NT2/D1 (cell line): Measurements from ENCODE around the gene PGP.

ENCODE experiments used
- SUZ12 ChIP-seq: IDR thresholded peaks from 2 replicates; pipeline ENCODE4 v1.6.1; 2011; ENCODE audit not compliant: insufficient read length, insufficient read depth; ENCODE audit errors: extremely low read depth
- YY1 ChIP-seq: IDR thresholded peaks from 2 replicates; pipeline ENCODE4 v1.6.1; 2011; ENCODE audit not compliant: insufficient read length, insufficient read depth
- ZNF274 ChIP-seq: IDR thresholded peaks from 2 replicates; pipeline ENCODE4 v1.6.1; 2011; ENCODE audit warnings: mild to moderate bottlenecking, low read depth, low read length

DNA sequence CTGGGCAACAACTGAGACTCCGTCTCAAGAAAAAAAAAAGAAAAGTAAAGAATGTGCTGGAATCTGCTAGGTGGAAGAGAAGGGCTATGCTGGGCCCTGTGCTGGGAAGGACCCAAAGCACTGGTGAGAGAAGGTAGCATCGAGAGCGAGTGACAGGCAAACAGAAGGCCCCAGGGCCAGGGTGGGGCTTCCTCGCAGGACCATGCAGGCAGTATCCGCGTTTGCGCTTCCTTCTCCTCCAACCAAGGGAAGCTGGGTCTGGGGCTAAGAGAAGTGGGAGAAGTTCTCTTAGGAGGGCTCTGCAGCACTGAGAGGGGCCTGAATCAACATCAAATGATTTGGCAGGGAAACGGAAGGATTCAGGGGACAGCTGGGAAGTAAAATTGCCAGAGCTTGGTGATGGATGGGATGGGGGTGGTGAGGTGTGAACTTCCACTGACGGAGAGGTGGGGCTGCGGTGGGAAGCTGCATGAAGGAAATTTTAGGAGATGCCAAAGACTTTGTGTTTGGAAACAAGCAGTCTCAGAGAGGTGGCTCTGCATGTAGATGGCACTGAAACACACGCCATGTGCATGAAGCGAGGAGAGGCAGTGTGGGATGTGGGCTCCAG lies 42.0 kb upstream of the PGP start:
- TF ChIP-seq ZNF274 (no peak), YY1 (no peak), SUZ12 (no peak)
